Small intestine (tissue), 7 donors: ENCODE results near the gene RIOK2. TPM values are rescaled to one million over a fixed set of nuclear protein-coding genes. Genes with fewer than 3 reads are reported as not detected.
A peak's percentile ranks its signal among the peaks of the same experiment; 100 is the strongest.
"Not testable (repeated sequence)": the region's sequence is repeated elsewhere in the genome, so short reads cannot be mapped to it uniquely, and the experiment has no call there.

ENCODE experiments used
- DNase-seq, 2 donors: peaks; one replicate each; pipeline versions ENCODE4 v3.0.0 to v3.0.0-alpha.2; 2013
- FAIRE-seq: peaks from 2 replicates; lab custom pipeline; 2012; peaks lifted over from hg19 to GRCh38; lab: Jason Lieb, UNC
- H3K27ac ChIP-seq, 3 donors: one replicate each; pipeline ENCODE4 v1.5.1; 2013; ENCODE audit warnings: low read length in 2 of 3, mild to moderate bottlenecking in 2 of 3, control low read depth in 1 of 3, inconsistent platforms in 1 of 3, low read depth in 1 of 3, moderate library complexity in 1 of 3
- H3K27me3 ChIP-seq, 3 donors: one replicate each; pipeline ENCODE4 v1.6.1; 2013; ENCODE audit warnings: low read length in 3 of 3, inconsistent platforms in 1 of 3; ENCODE audit not compliant: control insufficient read depth in 3 of 3, insufficient read depth in 3 of 3
- H3K36me3 ChIP-seq, 3 donors: one replicate each; pipeline ENCODE4 v1.6.1; 2013; ENCODE audit warnings: low read length in 3 of 3, inconsistent platforms in 1 of 3, low read depth in 1 of 3, mild to moderate bottlenecking in 1 of 3, moderate library complexity in 1 of 3; ENCODE audit not compliant: control insufficient read depth in 3 of 3, insufficient read depth in 2 of 3
- H3K4me1 ChIP-seq, 3 donors: one replicate each; pipeline ENCODE4 v1.6.1; 2013; ENCODE audit warnings: low read length in 2 of 3, inconsistent platforms in 1 of 3, low read depth in 1 of 3, mild to moderate bottlenecking in 1 of 3, moderate library complexity in 1 of 3; ENCODE audit not compliant: control insufficient read depth in 3 of 3, insufficient read depth in 2 of 3
- H3K4me3 ChIP-seq, 3 donors: one replicate each; pipeline ENCODE4 v1.5.1; 2013; ENCODE audit warnings: low read length in 3 of 3, control low read depth in 1 of 3, inconsistent platforms in 1 of 3, low read depth in 1 of 3, mild to moderate bottlenecking in 1 of 3, moderate library complexity in 1 of 3
- H3K9me3 ChIP-seq, 2 donors: one replicate each; pipeline ENCODE4 v1.6.1; 2013; ENCODE audit warnings: low read depth in 1 of 2, low read length in 1 of 2; ENCODE audit not compliant: control insufficient read depth in 2 of 2, insufficient read depth in 1 of 2
- WGBS, 3 donors: extraction: QIAGEN DNeasy Blood & Tissue Kit; methylation state at CpG; one replicate each; pipeline ENCODE4 v1.1.7; 2013; 5-methylcytosine and 5-hydroxymethylcytosine counted together
- polyA plus RNA-seq, 4 donors: library from polyadenylated mRNA; stranded (reverse) in 3 of 4; unstranded in 1 of 4; fragments of 200-250 nt in 3 of 4; fragments of 120-200 nt in 1 of 4; gene quantifications; one replicate each; pipeline versions ENCODE4 v1.2.1 to v1.2.3, GENCODE V29; 2013
- donor health status: healthy with polysubstance abuse.
- donor health status: control.
- donor health status: control.
- donor health status: Bipolar disorder and iron deficiency.
- donor health status: healthy.

Gene RIOK2
- polyA plus RNA-seq, 4 donors = 6.9 to 33.6 (median 13.4) TPM

DNA sequence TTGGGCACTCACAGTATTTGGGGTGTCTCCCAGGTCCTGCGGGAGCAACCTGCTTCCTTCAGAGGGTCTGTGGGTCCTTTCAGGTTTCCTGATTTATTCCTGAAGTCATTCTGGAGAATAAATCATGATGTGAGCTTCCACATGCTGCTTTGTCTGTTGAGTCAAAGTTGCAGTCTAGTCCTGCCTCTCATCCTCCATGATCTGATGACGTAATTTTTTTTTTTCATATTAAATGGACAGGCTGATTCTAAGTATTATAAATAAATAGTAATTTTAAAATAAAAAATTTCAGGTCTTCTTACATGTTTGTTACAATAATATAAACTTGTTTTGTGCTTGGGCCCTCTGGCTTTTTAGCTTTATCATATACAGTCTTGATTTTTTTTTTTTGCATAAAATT lies 26.3 kb upstream of the RIOK2 start:
- H3K27me3 ChIP-seq = no peaks in the 10 kb centered on the region
- H3K9me3 ChIP-seq = peaks cover 0 to 4% of the 10 kb centered on the region in 2 donors
- 89 to 93% (median 93%) methylated on average over 2 of the region's 2 CpGs for WGBS, 3 donors
- DNase-seq = no peak
- no peaks in the 10 kb centered on the region for H3K4me1 ChIP-seq
- FAIRE-seq = no peak
- H3K4me3 ChIP-seq = no peak overlapping the region
- H3K36me3 ChIP-seq = no peaks in the 10 kb centered on the region
- no peak overlapping the region for H3K27ac ChIP-seq

DNA sequence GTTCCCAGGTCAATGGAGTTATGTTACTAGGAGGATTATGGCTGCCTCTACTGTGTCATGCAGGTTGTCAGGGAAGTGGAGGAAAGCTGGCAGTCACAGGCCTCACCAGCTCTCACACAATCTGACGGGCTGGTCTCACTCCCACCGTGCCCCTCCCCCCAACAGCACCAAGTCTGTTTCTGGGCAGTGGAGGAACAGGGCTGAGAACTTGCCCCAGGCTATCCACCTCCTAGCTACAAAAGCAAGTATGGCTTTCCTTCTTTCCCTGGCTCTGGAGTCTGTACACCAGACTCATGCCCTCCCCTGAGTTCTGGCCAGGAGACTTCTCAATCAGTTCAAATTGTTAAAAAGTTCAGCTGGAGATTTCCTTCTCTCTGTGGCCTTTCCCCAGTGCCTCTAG lies 25.7 kb upstream of the RIOK2 start:
- no peak for FAIRE-seq
- no peaks in the 10 kb centered on the region for H3K36me3 ChIP-seq
- no peak for DNase-seq
- WGBS, 3 donors = 84 to 95% (median 84%) methylated on average over 2 of the region's 2 CpGs
- H3K4me3 ChIP-seq = no peak overlapping the region
- H3K4me1 ChIP-seq = no peaks in the 10 kb centered on the region
- no peaks in the 10 kb centered on the region for H3K27me3 ChIP-seq
- no peak overlapping the region for H3K27ac ChIP-seq
- H3K9me3 ChIP-seq = peaks cover 0 to 4% of the 10 kb centered on the region in 2 donors

DNA sequence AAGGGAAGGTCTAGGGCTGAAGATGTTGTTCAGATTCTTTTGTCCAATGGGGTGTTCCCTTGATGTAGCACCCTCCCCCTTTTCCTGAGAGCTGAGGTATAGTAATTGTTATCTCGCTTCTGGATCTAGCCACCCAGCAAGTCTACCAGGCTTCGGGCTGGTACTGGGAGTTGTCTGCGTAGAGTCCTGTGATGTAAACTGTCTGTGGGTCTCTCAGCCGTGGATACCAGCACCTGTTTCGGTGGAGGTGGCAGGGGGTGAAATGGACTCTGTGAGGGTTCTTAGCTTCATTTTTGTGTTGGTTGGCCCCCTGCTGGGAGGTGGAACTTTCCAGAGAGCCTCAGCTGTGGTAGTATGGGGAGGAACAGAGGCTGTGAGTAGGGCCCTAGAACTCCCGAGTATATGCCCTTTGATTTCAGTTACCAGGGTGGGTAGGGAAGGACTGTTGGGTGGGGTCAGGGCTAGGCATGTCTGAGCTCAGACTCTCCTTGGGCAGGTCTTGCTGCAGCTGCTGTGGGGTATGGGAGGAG lies 25.2 kb upstream of the RIOK2 start:
- WGBS, 3 donors = 88 to 93% (median 91%) methylated on average over 6 of the region's 6 CpGs
- Histone ChIP-seq H3K4me3 (no peak overlapping the region), H3K27me3 (no peaks in the 10 kb centered on the region), H3K9me3 (peaks cover 0 to 4% of the 10 kb centered on the region in 2 donors), H3K4me1 (no peaks in the 10 kb centered on the region), H3K27ac (no peak overlapping the region), H3K36me3 (no peaks in the 10 kb centered on the region)
- FAIRE-seq (no peak), DNase-seq (no peak)

DNA sequence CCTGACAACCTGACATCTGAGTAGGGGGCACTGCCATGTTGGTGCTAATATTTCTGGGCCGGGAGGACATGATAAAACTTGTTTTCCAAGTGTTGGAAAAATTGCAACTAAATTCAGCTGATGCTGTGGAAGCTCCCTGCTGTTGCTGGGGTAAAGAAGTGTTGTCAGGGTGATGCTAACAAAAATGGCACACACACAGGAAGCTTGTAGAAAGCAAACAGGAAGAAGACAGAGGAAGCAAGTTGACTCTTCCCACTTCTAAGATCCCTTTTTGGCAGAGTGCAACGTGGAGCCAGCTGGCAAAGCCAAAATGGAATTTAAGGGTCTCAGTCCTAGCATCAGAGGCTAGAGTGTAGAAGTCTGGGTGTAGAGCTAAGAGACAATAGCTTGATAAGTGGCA lies 11.3 kb upstream of the RIOK2 start:
- Histone ChIP-seq H3K4me1 (no peaks in the 10 kb centered on the region), H3K36me3 (no peaks in the 10 kb centered on the region), H3K27ac (no peak overlapping the region), H3K27me3 (no peaks in the 10 kb centered on the region), H3K4me3 (no peak overlapping the region), H3K9me3 (peaks cover 0 to 17% of the 10 kb centered on the region in 2 donors)
- no peak for DNase-seq
- no peak for FAIRE-seq
- WGBS, 3 donors = 30 to 39% (median 35%) methylated on average over 2 of the region's 2 CpGs

DNA sequence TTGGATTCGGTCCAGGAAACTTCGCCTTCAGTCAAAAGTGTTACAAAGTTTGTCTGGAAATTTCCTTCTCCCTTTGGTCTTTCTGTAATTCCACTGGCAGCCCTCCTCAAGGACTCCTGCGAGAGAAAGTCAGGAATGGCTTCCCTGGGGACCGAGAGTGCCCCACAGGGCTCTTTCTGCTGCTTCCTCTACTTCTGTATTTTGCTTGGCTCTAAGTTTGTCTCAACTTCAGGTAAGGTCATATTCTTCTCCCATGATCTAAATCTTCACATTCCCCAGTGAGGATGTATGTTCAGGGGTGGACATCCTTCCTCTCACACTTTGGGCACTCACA lies 10.3 kb upstream of the RIOK2 start:
- no peak for DNase-seq
- 87 to 88% (median 87%) methylated on average over 4 of the region's 4 CpGs for WGBS, 3 donors

DNA sequence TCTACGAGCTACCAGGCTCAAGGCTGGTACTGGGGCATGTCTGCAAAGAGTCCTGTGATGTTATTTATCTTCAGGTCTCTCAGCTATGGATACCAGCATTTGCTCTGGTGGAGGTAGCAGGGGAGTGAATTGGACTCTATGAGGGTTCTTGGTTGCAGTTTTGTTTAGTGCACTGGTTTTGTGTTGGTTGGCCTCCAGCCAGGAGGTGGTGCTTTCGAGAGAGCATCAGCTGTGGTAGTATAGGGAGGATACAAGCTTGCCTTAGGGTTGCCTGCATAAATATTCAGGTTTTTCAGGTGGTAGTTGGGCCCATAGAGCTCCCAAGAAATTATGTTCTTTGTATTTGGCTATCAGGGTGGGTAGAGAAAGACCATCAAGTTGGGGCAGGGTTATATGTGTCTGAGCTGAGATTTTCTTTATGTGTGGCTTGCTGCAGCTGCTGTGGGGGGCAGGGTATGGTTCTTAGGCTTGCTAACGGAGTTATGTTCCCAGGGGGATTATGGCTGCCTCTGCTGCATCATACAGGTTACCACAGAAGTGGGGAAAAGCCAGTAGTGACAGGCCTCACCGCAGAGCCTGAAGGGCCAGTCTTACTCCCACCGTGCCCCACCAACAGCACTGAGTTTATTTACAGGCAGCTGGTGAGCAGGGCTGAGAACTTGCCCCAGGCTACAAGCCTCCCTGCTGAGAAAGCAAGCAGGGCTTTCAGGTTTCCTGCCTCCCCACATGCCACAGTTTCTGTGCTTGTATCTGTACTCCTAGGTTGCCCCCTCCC lies 9.7 kb upstream of the RIOK2 start:
- no peak for DNase-seq
- no peaks in the 10 kb centered on the region for H3K36me3 ChIP-seq
- no peak overlapping the region for H3K27ac ChIP-seq
- no peak overlapping the region for H3K4me3 ChIP-seq
- no peaks in the 10 kb centered on the region for H3K27me3 ChIP-seq
- FAIRE-seq = no peak
- H3K9me3 ChIP-seq = peaks cover 0 to 14% of the 10 kb centered on the region in 2 donors
- H3K4me1 ChIP-seq = no peaks in the 10 kb centered on the region
- WGBS, 3 donors = 68 to 78% (median 73%) methylated on average over 5 of the region's 5 CpGs

More for the DNA sequence above, 10.3 kb upstream of the RIOK2 start:
- peaks cover 0 to 15% of the 10 kb centered on the region in 2 donors for H3K9me3 ChIP-seq
- FAIRE-seq = no peak
- no peaks in the 10 kb centered on the region for H3K4me1 ChIP-seq
- H3K36me3 ChIP-seq = no peaks in the 10 kb centered on the region
- no peak overlapping the region for H3K4me3 ChIP-seq
- H3K27ac ChIP-seq = no peak overlapping the region
- no peaks in the 10 kb centered on the region for H3K27me3 ChIP-seq

DNA sequence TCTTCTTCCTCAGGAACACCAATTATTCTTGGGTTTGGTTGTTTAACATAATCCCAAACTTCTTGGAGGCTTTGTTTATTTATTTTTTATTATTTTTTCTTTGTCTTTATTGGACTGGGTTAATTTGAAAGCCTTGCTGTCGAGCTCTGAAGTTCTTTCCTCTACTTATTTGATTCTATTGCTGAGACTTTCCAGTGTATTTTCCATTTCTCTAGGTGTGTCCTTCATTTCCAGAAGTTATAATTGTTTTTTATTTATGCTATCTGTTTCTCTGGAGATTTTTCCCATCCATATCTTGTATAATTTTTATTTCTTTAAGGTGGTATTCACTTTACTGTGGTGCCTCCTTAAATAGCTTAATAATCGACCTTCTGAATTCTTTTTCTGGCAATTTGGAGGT lies 8.8 kb upstream of the RIOK2 start:
- no peak overlapping the region for H3K4me3 ChIP-seq
- FAIRE-seq (no peak), DNase-seq (no peak)
- H3K4me1 ChIP-seq = no peaks in the 10 kb centered on the region
- no peaks in the 10 kb centered on the region for H3K36me3 ChIP-seq
- WGBS, 3 donors = 79 to 82% (median 79%) methylated on average over 2 of the region's 2 CpGs
- no peak overlapping the region for H3K27ac ChIP-seq
- H3K9me3 ChIP-seq = peaks cover 0 to 14% of the 10 kb centered on the region in 2 donors
- no peaks in the 10 kb centered on the region for H3K27me3 ChIP-seq

DNA sequence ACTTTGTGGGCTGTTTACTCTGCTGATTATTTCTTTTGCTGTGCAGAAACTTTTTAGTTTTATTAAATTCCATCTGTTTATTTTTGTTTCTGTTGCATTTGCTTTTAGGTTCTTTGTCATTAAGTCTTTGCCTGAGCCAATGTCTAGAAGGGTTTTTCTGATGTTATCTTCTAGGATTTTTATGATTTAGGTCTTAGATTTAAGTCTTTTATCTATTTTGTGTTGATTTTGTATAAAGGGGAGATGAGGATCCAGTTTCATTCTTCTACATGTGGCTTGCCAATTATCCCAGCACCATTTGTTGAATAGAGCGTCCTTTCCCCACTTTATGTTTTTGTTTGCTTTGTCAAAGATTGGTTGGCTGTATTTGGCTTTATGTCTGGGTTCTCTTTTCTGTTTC lies 6.5 kb upstream of the RIOK2 start:
- 94 to 98% (median 96%) methylated on average over 1 of the region's 1 CpG for WGBS, 3 donors
- H3K27ac ChIP-seq, H3K4me1 ChIP-seq, H3K27me3 ChIP-seq, DNase-seq, FAIRE-seq, H3K4me3 ChIP-seq, H3K36me3 ChIP-seq: not testable (repeated sequence)
- H3K9me3 ChIP-seq = peaks cover 0 to 14% of the 10 kb centered on the region in 2 donors

DNA sequence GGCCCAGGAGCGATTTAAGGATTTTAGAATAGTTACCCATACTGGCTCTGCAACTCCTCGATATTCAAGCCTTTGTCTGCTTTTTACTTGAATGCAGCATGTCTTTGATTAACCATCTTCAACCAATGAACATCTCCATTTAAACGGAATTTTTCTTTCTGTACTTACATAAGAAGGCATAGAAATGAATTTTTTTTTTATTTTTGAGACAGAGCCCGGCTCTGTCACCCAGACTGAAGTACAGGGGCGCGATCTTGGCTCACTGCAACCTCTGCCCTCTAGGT lies 825 bp upstream of the RIOK2 start:
- DNase-seq (peak in 1 of 2 donors; percentile 46), FAIRE-seq (no peak)
- peaks cover 0 to 11% (median 6%) of the 10 kb centered on the region in 3 donors for H3K4me1 ChIP-seq
- H3K9me3 ChIP-seq = no peaks in the 10 kb centered on the region
- peak overlapping the region; percentile 76 to 95 (median 95) for H3K27ac ChIP-seq
- H3K27me3 ChIP-seq = no peaks in the 10 kb centered on the region
- WGBS, 3 donors = 14 to 44% (median 28%) methylated on average over 6 of the region's 6 CpGs
- peaks cover 0 to 1% (median 0%) of the 10 kb centered on the region in 3 donors for H3K36me3 ChIP-seq
- peak overlapping the region; percentile 42 to 90 (median 87) for H3K4me3 ChIP-seq
